Measurements from ENCODE around the gene TTLL11.

GRCh38 chr9:122138560-122139268, 45.6 kb upstream of the TTLL11 start:
- TF ChIP-seq CTCF (IDR thresholded peaks at IDR 0.05; ENCODE audit: low read depth, low read length, poor library complexity, severe bottlenecking), result no peak
- TF ChIP-seq EZH2phosphoT487 (IDR thresholded peaks at IDR 0.05; ENCODE audit: borderline replicate concordance, low read length), result no peak

Data from DOHH2 (cell line).